ENCODE measurements around the gene ESF1. TPM values are rescaled to one million over a fixed set of nuclear protein-coding genes. Genes with fewer than 3 reads are reported as not detected.
A peak's percentile ranks its signal among the peaks of the same experiment; 100 is the strongest.

ESF1 gene
- total RNA-seq, 1 experiment from 2014 or later = 28.7 TPM

- no peak for TF ChIP-seq PREB (CRISPR knock-in tag; IDR thresholded peaks at IDR 0.05; ENCODE audit: borderline replicate concordance)
These were observed 114.6 kb downstream of the ESF1 start (continued) for GRCh38 chr20:13670160-13670559.

- ChIA-PET CTCF (no interaction called here), POLR2A (no interaction called here)
- Mint-ChIP-seq H3K27me3 (ENCODE audit: low read depth) (no peaks in the 10 kb centered on the region), H3K4me1 (peaks cover 10% of the 10 kb centered on the region), H3K9me3 (0 out of 2 replicates have a peak, but pooled peaks cover 3% of the 10 kb centered on the region), H3K4me3 (no peak overlapping the region), H3K36me3 (no peaks in the 10 kb centered on the region), H3K27ac (no peak overlapping the region)
- no peak for TF ChIP-seq HMGXB4 (CRISPR knock-in tag; IDR thresholded peaks at IDR 0.05)
- TF ChIP-seq USF1 (CRISPR knock-in tag; IDR thresholded peaks at IDR 0.05) = peak; percentile 29; the same call in 1 of the 2 replicates
- no peak for TF ChIP-seq AR (CRISPR knock-in tag; IDR thresholded peaks at IDR 0.05)
- TF ChIP-seq USF2 (CRISPR knock-in tag; IDR thresholded peaks at IDR 0.05) = peak; percentile 63
- TF ChIP-seq ZNF232 (CRISPR knock-in tag; IDR thresholded peaks at IDR 0.05) = no peak
- DNase-seq (ENCODE audit: low spot score) (no peak), ATAC-seq (no peak)
These were observed 118.9 kb downstream of the ESF1 start for GRCh38 chr20:13665709-13666395.

Other genes starting within 250 kb of the ESF1 start
- gene TASP1, start 146.0 kb downstream of the ESF1 start, total RNA-seq (2021) = 11.6 to 12.4 TPM (median 12.2 TPM) in 3 replicates
- gene NDUFAF5, start 109 bp upstream of the ESF1 start, total RNA-seq (2021) = 22.4 to 31.8 TPM (median 29.1 TPM) in 3 replicates
- 0.37 TPM in 1 of 3 replicates, not detected in the others for gene SEL1L2, start 205.7 kb upstream of the ESF1 start, total RNA-seq (2021)
- 3.0 to 4.1 TPM (median 3.5 TPM) in 3 replicates for gene MACROD2, start 210.6 kb upstream of the ESF1 start, total RNA-seq (2021)